NCI-H345 (cell line): ENCODE data around the gene SLC17A8.

Experiments
- DNase-seq: peaks from one replicate; lab custom pipeline; 2025; lab: John Stamatoyannopoulos, UW

The SLC17A8 gene

GRCh38 chr12:100371146-100371545 lies 14.3 kb downstream of the SLC17A8 start:
- no peak for DNase-seq

- no peak for DNase-seq
Measured at GRCh38 chr12:100372853-100373640, 16.2 kb downstream of the SLC17A8 start.

- no peak for DNase-seq
Measured at GRCh38 chr12:100375038-100375735, 18.3 kb downstream of the SLC17A8 start.

GRCh38 chr12:100376161-100376560 lies 19.3 kb downstream of the SLC17A8 start:
- DNase-seq: no peak

- no peak for DNase-seq
Measured at GRCh38 chr12:100381379-100381778, 24.5 kb downstream of the SLC17A8 start.

- no peak for DNase-seq
Measured at GRCh38 chr12:100382338-100382737, 25.5 kb downstream of the SLC17A8 start.

- DNase-seq: no peak
Measured at GRCh38 chr12:100383586-100384558, 27.0 kb downstream of the SLC17A8 start.

GRCh38 chr12:100384559-100384935 lies 27.7 kb downstream of the SLC17A8 start:
- DNase-seq: no peak

- no peak for DNase-seq
Measured at GRCh38 chr12:100388382-100388781, 31.5 kb downstream of the SLC17A8 start.

- no peak for DNase-seq
Measured at GRCh38 chr12:100391856-100392255, 35.0 kb downstream of the SLC17A8 start.

- DNase-seq: no peak
Measured at GRCh38 chr12:100393200-100393599, 36.3 kb downstream of the SLC17A8 start.

GRCh38 chr12:100395811-100396210 lies 38.9 kb downstream of the SLC17A8 start:
- DNase-seq: no peak

- DNase-seq: no peak
Measured at GRCh38 chr12:100398307-100398706, 41.4 kb downstream of the SLC17A8 start.

- DNase-seq: peak; percentile 1
Measured at GRCh38 chr12:100399095-100399494, 42.2 kb downstream of the SLC17A8 start.

GRCh38 chr12:100401660-100402059 lies 44.8 kb downstream of the SLC17A8 start:
- DNase-seq: no peak

- no peak for DNase-seq
Measured at GRCh38 chr12:100402763-100403162, 45.9 kb downstream of the SLC17A8 start.

GRCh38 chr12:100403446-100403845 lies 46.6 kb downstream of the SLC17A8 start:
- DNase-seq: no peak

GRCh38 chr12:100404769-100405407 lies 48.0 kb downstream of the SLC17A8 start:
- peak; percentile 15 for DNase-seq

GRCh38 chr12:100413001-100413400 lies 56.1 kb downstream of the SLC17A8 start:
- no peak for DNase-seq

- DNase-seq: no peak
Measured at GRCh38 chr12:100414739-100415138, 57.9 kb downstream of the SLC17A8 start.

- DNase-seq: no peak
Measured at GRCh38 chr12:100422646-100423045, 65.8 kb downstream of the SLC17A8 start.

- no peak for DNase-seq
Measured at GRCh38 chr12:100426145-100426544, 69.3 kb downstream of the SLC17A8 start.
